Measurements from ENCODE around the gene PTPRK. TPM values are rescaled to one million over a fixed set of nuclear protein-coding genes. Genes with fewer than 3 reads are reported as not detected.

The PTPRK gene
- total RNA-seq, 2 donors from 2014 or later, result 29.6 to 30.2 TPM

DNA sequence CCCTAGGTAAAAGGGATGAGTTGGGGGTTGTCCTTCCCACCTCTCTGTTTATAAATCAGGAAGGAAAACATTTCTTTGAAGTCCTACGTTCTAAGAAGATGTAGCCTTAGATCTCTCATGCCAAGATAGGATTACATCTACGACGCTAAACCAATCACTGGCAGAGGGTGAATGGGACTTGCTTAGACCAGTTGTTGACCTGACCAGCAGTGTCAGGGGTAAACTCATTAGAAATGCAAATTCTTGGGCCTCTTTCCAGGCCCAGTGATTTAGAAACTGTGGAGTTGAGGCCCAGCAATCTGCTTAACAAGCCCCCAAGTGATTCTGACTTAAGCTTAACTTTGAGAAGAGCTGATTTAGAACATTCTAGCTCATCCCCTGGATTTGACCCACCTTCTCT lies 472.4 kb downstream of the PTPRK start:
- DNase-seq (no peak), ATAC-seq (no peak)
- intact Hi-C loops (cut with DNase I), result no loop called here

- intact Hi-C loops (cut with DNase I), result no loop called here
- ATAC-seq, result no peak
- no peak for DNase-seq
Observed at GRCh38 chr6:128046033-128046432, 474.4 kb downstream of the PTPRK start.

DNA sequence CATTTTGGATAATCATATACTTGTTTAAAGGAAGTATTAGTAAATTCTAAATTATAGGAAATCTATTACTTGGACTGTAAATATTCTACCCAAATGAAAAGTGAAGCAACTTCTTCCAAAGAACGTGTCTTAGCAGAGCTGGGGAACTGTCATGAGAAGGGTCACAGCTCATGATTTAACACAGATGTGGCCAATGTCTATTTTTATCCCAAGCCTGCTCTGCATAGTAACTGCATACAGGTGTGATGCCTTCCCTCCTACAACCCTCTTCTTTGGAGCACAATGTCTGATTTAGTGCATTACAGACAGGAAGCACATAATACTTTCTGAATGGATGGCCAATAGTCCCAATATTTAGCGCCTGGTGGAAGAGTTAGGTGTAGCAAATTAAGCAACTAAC lies 480.9 kb downstream of the PTPRK start:
- intact Hi-C loops (cut with DNase I), result no loop called here
- no peak for DNase-seq
- peak; percentile 53 to 59 for ATAC-seq

DNA sequence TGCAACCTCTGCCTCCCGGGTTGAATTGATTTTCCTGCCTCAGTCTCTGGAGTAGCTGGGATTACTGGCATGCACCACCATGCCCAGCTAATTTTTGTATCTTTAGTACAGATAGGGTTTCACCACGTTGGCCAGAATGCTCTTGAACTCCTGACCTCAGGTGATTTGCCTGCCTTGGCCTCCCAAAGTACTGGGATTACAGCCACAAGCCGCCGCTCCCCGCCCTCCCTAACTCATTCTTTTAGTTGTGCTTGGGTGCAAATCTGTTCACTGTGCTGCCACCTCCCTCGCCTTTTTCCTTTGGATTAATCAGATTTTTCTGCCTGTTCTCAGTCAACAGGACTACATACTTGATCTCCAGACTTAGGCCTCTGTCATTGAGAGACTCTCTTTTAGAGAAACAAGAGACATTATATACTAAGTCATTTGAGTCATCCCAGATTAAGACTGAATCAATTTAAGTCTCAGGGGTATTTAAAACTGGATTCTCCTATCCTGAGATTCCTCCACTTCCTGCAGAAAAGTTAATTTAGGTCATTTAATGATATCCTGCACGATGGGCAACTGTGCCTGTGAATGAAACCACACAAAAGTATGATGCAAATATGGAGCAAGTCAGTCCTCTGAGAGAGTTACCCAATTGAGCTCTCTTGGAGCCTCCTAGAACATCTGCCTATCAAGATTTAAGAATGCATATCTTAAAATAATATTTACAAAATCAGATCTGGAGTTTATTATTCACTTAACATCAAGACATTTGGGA lies 483.4 kb downstream of the PTPRK start:
- intact Hi-C loops (cut with DNase I), result no loop called here
- DNase-seq (no peak), ATAC-seq (no peak)

GRCh38 chr6:128033156-128033555 lies 487.2 kb downstream of the PTPRK start:
- ATAC-seq (no peak), DNase-seq (no peak)
- intact Hi-C loops (cut with DNase I), result no loop called here

GRCh38 chr6:128032042-128032441 lies 488.4 kb downstream of the PTPRK start:
- intact Hi-C loops (cut with DNase I), result no loop called here
- ATAC-seq, result no peak
- no peak for DNase-seq

DNA sequence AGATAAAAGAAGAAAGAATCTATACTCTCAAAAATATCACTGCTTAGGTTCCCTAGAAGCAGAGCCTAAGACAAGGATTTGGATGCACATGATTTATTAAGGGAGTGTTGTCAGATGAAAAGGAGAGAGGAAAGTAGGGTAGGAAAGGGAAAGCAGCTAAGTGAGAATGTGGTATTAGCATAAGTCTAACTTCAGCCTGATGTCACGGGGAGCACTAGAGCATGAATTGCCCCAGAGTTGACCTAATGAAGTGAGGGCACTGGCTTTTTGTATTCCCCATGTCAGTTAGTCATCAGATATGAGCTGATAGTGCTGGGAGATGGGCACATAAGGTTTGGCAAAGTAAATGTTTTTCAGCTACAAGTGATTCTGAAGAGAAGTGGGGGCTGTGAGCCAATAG lies 490.6 kb downstream of the PTPRK start:
- intact Hi-C loops (cut with DNase I), result no loop called here
- no peak for DNase-seq
- ATAC-seq, result no peak

GRCh38 chr6:128028183-128028582 lies 492.2 kb downstream of the PTPRK start:
- ATAC-seq (no peak), DNase-seq (no peak)
- intact Hi-C loops (cut with DNase I), result no loop called here

DNA sequence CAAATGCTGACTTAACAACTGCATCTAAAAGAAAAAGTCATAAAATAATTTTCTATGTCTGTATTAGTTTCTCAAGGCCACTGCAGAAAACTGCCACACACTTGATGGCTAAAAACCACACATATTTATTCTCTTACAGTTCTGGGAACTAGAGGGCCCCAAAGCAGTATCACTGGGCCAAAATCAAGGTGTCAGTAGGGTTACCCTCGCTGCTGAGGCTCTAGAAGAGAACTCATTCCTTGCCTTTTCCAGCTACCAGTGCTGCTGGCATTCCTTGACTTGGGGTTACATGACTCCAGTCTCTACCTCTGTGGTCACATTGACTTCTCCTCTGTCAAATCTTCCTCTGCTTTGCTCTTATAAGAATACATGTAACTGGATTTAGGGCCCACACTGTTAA lies 494.9 kb downstream of the PTPRK start:
- DNase-seq (no peak), ATAC-seq (no peak)
- intact Hi-C loops (cut with DNase I), result no loop called here

GRCh38 chr6:128024969-128025368 lies 495.4 kb downstream of the PTPRK start:
- intact Hi-C loops (cut with DNase I), result no loop called here
- ATAC-seq, result no peak

DNA sequence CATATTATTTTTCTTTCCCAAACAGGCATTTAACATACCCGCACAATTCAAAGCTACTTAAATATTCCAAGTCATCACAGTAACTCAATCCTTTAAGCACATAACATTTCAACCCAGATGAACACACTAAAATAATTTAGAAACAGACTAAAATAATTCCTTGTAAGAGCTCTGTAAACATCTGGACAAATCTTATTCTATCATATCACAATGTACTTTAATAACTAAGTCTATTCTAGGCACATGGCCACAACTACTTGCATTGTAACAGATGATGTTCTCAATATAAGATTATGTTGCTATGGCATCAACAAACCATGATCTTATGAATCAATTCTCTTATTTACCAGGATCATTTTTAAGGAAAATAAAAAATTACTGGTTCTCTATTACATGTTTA lies 496.4 kb downstream of the PTPRK start:
- no peak for DNase-seq
- ATAC-seq, result no peak
- intact Hi-C loops (cut with DNase I), result no loop called here

More at GRCh38 chr6:128024969-128025368, 495.4 kb downstream of the PTPRK start:
- DNase-seq, result no peak

- intact Hi-C loops (cut with DNase I), result no loop called here
- DNase-seq (no peak), ATAC-seq (no peak)
Observed at GRCh38 chr6:128018821-128019220, 501.6 kb downstream of the PTPRK start.

- intact Hi-C loops (cut with DNase I), result no loop called here
- ATAC-seq (no peak), DNase-seq (no peak)
Observed at GRCh38 chr6:128017288-128017687, 503.1 kb downstream of the PTPRK start.

DNA sequence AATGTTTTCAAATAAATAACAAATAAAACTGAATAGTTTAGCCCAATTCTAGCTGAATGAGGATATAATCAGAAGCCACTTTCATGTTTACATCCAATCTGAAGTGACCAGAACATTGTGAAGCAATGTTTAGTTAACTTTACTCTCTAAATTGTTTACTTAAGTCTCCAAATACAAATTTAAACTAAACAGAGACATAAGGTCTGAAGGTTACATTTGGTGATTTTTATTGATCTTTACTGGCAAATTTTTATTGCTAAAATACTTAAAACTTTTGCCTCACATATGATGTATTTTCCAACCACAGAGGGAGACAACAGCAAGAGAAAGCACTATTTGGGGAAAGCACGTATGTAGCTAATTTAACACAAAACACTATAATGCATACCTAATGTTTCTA lies 512.7 kb downstream of the PTPRK start:
- intact Hi-C loops (cut with DNase I), result no loop called here
- ATAC-seq, result no peak
- DNase-seq, result no peak

GRCh38 chr6:128005009-128005408 lies 515.4 kb downstream of the PTPRK start:
- DNase-seq, result no peak
- ATAC-seq, result no peak
- intact Hi-C loops (cut with DNase I), result no loop called here

GRCh38 chr6:128000363-128000762 lies 520.0 kb downstream of the PTPRK start:
- intact Hi-C loops (cut with DNase I), result no loop called here
- ATAC-seq (no peak), DNase-seq (no peak)

DNA sequence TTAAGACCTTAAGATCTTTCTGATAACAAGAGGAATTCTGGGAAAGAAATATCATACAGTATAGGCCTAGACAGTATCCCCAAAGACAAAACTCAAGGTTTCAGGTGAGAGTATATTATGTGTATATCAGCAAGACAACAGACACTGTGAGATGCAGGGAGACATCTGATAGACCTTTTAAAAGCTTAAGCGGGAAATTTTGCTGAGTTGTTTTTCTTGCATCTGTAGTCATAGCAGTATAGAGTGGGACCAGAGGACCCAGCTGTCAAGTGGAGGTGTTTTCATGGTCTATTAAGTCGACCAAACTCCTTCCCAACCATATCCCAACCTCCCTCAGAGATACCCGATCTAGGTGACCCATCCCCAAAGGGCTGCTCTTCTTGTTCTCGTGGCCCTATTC lies 521.4 kb downstream of the PTPRK start:
- intact Hi-C loops (cut with DNase I), result no loop called here

DNA sequence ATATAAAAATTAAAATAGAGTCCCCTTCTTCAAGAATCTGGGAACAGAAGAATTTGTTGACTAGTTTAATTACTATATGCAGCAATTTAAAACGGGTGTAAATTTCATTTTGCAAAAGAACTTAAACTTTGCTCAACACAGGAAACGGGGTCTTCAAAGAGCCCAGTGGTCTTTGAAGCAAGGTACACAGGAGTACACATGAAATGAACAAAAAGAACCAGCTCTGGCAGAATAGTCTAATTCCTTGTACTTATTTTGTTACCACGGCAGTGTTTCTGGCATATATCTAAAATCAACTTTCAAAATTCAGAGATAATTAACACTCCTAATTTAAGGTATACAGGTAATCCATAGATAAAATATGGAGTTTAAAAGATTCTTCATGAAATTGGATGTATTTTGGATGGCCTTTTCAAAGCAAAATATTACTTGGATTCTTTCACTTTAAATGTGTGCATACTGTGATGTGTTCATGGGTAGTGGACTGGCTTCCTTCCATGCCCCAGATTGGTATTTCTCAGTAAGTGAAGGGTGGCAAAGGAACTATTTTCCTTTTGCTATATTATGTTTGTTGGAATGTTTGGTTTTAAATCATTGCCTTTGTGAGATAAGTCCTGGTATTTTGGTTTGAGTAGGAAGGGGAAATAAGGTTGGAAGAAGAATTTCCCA lies 522.8 kb downstream of the PTPRK start:
- intact Hi-C loops (cut with DNase I), result no loop called here
- ATAC-seq, result no peak
- no peak for DNase-seq

More for the DNA sequence above, 521.4 kb downstream of the PTPRK start:
- DNase-seq (no peak), ATAC-seq (no peak)

DNA sequence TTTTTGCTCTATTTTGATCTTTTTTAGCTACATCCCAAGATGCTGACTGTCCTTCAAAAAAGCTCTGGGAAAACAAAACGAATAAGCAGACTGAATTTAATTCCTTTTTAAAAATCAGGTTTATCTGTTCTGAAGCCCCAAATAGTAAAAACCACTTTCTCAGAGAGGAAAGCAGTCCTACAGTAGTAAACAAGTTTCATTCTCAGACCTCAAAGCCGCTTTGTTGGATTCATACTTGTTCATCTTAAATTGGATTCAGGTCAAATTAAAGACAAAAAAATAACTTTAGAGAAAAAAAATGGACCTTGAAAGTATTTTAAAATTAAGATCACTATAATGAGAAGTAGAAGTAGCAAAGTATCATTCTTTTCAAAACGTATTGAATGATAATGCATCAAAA lies 523.5 kb downstream of the PTPRK start:
- intact Hi-C loops (cut with DNase I), result no loop called here
- DNase-seq (no peak), ATAC-seq (no peak)

- DNase-seq (no peak), ATAC-seq (no peak)
- intact Hi-C loops (cut with DNase I), result no loop called here
Observed at GRCh38 chr6:127992144-127992543, 528.3 kb downstream of the PTPRK start.

GRCh38 chr6:127990074-127990473 lies 530.3 kb downstream of the PTPRK start:
- DNase-seq (no peak), ATAC-seq (no peak)
- intact Hi-C loops (cut with DNase I), result no loop called here

All from left cardiac atrium (tissue), 4 donors.